Left lobe of liver (tissue), 2 donors: Measurements from ENCODE around the gene SH3BP4. TPM values are rescaled to one million over a fixed set of nuclear protein-coding genes. Genes with fewer than 3 reads are reported as not detected.

Source experiments
- ATAC-seq: fragments of 200-7000 bp; cut with Tn5 transposase; one replicate; pipeline ENCODE4 v1.9.1; 2020; ENCODE audit warnings: mild to moderate bottlenecking, moderate library complexity
- DNase-seq: peaks from one replicate; pipeline ENCODE4 v3.0.0-alpha.2; 2020; ENCODE audit warnings: low spot score
- total RNA-seq: library from RNA; stranded (reverse); gene quantifications from one replicate; pipeline ENCODE4 v1.2.1, GENCODE V29; 2021
- donor health status: DM: no; HTN: no; CAD: no; lungs with moderate emphysema.
- donor health status: DM: no; HTN: yes; CAD: no.

SH3BP4 gene
- total RNA-seq, 1 donor from 2014 or later, result 22.9 TPM

DNA sequence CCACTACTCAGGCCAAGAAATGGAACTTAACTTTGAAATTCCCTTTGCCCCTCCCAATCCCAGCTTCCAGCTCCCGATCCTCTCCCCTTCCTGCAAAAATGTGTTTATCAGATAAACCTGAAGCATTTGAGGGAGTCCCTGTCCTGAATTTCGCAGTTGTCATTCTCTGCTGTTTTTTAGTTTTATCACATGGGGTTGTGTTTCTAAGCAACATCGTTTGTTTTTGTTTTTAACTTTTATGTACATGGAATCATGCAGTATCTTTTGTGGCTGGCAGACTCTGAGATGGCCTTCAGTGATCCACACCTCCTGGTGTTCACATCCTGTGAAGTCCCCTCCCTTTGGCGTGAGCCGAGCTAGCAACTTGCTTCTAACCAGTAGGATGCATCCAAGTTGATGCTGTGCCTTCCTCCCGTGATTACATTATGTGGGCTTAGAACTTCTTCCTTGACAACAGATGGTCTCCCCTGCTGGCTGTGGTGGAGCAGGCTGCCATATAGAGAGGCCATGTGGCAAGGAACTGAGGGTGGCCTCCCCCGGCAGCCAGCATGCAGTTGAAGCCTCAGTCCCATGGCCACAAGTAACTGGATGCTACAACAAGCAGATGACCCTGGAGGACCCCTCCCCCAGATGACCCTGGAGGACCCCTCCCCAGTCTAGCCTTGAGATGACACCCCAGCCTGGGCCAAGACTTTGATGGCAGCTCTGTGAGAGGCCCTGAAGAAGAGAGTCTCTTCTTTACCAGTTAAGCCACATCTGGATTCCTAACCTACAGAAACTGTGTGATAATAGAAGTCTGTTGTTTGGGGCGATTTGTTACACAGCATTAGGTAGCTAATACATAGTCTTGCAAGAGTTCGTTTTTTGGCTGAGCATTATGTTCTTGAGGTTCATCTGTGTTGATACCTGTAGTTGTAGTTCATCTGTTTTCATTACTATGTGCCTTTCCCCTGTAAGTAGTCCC is 27.7 kb downstream of the SH3BP4 start:
- no peak for DNase-seq
- ATAC-seq, result no peak

DNA sequence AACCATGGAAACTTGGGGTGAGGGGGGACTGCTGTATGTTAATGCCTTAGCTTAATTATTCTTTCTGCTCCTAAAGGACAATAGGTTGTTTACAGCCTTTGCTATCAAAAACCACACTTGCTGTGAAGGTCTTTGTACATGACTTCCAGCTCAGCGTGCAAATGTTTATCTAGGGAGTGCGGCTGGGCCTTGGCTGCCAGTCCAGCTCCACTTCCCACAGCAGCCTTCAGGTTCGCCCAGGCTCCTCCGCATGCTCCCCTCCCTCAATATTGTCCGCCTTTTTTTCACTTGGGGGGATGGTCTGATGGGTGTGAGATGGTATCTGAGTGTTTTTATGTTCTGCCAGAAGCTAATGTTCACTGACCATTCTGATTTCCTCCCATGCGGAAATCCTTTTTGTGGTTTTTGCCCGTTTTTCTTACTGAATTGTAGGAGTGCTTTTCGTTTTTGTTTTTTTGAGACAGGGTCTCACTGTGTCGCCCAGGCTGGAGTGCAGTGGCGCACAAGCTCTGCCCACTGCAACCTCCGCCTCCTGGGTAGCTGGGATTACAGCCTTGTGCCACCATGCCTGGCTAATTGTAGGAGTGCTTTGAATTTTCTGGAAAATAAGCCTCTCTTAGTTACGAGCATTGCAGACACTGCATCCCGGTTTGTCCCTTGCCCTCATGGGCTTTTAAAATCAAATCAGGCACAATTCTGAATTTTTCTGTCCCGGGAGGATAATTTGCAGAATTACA is 28.8 kb downstream of the SH3BP4 start:
- DNase-seq, result peak; percentile 65

DNA sequence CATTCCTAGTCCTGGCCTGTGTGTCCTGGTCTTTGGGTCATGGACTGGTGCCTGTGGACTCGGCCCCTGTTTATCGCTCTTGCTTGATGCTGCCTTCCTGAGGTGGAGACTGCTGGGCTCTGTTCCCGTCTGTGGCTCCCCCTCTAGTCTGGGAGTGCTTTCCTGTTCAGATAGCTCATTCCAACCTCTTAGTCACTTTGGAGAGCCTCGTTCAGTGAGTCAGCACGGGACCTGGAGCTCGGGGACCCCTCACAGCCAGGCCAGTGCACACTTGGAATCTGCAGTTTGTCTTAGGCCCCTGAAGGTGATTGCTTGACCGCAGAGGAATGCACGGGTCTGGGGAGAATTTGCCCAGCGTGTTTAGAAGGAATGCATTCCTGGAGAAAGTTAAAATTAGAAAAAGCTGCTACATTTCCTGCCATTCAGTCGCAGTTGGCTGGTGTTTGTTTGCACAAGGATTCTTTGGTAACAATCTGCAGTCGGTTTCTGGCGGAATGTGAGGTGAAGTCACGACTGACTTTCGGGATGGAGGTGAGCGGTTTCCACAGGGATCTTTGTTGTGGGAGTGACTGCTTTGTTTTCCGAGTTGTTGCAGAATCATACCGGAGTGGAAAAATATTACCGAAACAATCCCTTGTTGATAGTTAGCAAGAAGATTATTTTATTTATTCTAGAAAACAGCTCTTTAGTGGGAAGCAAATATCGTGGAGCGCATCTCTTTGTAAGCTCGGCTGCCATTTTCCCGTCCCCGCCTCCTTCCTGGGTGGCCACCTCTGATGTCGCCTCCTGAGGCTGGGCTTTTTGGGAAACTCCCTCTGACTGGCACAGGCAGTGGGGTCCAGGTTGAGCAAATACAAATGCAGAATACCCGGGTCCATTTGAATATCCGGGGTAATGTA is 29.6 kb downstream of the SH3BP4 start:
- ATAC-seq (peak; percentile 72), DNase-seq (peak; percentile 77)

More for the DNA sequence above, 28.8 kb downstream of the SH3BP4 start:
- peak; percentile 58 for ATAC-seq

GRCh38 chr2:234982096-234982834 is 30.4 kb downstream of the SH3BP4 start:
- DNase-seq, result no peak
- ATAC-seq, result no peak

DNA sequence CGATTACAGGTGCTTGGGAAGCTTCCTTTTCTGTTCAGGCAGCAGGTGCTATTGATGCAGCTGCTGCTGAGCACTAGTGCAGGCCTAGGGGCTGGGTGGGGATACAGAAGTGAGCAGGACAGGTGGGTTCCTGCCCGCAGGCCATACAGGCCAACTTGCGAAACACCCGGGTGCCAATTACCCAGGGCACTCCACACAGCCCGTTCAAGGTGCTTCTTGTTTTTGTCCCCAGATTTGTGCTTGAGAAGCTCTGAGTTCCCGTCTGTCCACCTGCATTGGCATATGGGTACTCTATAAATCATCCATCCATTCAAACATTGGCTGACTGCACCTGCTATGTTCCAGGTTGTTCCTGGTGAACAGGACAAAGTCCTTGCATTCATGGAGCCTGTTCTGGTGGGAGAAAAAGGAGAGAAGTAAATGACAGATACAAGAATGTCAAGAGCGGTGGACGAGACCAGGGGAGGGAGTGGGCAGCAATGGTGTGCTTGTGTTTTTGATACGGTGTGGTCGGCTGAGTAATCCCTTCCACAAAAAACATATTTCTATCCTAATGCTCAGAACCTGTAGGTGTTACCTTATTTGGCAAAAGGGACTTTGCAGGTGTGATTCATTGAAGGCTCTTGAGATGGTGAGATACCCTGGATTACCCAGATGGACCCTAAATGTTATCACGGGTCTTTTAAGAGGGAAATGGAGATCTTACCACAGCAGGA is 31.4 kb downstream of the SH3BP4 start:
- ATAC-seq, result peak; percentile 31

GRCh38 chr2:234985608-234986245 is 33.9 kb downstream of the SH3BP4 start:
- DNase-seq, result no peak

More for the DNA sequence above, 31.4 kb downstream of the SH3BP4 start:
- DNase-seq, result no peak

DNA sequence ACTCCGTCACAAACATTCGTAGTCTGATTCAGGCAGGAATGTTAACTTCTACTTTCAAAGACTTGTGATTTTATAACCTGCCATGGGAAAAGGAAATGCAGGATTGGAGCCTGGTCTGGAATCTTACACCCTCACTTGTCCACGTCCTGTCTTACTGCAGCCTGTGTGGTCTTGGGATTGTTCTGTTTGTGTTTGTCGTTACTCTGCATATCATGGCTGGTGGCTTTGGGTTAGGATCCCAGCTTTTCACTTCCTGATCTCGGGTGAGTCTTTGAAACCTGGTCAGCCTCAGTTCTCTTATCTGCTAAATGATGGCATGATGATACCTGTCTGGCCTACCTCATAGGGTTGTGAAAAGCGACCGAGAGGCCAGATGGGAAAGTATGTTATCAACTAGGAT is 34.6 kb downstream of the SH3BP4 start:
- no peak for ATAC-seq

More at GRCh38 chr2:234985608-234986245, 33.9 kb downstream of the SH3BP4 start:
- no peak for ATAC-seq

GRCh38 chr2:234986876-234987720 is 35.3 kb downstream of the SH3BP4 start:
- ATAC-seq, result no peak
- no peak for DNase-seq

More for the DNA sequence above, 34.6 kb downstream of the SH3BP4 start:
- DNase-seq, result no peak

DNA sequence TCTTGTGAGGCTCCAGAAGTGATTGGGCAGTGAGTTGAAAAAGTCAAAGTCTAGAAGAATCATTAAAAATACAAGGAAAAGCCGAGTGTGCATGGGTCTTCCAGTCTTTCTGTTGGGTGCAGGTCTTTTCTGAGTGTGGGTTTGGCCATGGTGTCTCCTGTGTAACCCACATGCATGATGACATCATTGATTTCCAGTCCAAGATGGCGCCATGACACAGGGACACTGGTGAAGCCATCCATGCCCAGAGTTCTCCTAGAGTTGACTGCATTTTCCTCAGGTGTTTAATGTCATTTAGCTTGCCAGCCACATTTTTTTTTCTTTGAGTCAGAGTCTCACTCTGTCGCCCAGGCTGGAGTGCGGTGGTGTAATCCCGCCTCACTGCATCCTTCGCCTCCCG is 35.9 kb downstream of the SH3BP4 start:
- DNase-seq (no peak), ATAC-seq (no peak)

DNA sequence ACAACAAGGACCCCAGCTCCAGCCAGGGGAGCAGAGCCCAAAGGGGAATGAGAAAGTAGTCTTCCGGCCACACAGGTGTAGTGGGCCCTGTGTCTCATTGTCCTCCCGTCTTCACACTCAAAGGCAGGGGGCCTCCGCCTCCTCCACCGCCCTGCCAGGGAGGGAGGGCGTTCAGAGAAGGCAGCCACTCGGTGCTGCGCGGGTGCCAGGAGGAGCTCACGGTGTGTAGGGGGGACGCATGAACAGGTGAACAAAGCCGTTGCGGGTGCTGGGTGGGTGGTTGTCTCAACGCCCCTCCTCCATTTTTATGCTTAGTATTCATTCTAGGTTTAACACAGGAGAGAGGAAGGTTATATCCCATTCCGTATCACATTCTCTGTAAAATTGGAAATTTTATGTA is 36.7 kb downstream of the SH3BP4 start:
- no peak for DNase-seq
- no peak for ATAC-seq

GRCh38 chr2:234989183-234989701 is 37.4 kb downstream of the SH3BP4 start:
- DNase-seq, result peak; percentile 89
- ATAC-seq, result peak; percentile 76

DNA sequence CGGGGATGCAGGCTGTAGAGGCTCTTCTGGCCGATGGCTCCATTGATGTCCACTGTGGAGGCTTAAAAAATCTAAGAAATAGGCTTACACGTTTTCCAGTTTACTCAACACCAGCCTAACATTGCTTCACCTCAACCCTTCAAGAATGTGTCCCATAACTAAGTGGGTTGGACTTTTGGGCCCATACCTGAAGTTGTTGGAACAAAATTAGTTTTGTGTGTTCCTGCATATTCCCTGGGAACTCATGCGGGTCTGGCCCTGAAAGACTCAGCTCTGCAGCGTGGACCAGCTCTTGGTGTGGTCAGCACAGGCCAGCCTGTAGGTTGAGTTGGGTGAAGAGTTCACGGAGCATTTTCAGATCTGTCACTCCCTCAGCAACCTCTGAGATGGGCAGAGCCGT is 38.5 kb downstream of the SH3BP4 start:
- no peak for ATAC-seq
- DNase-seq, result no peak

DNA sequence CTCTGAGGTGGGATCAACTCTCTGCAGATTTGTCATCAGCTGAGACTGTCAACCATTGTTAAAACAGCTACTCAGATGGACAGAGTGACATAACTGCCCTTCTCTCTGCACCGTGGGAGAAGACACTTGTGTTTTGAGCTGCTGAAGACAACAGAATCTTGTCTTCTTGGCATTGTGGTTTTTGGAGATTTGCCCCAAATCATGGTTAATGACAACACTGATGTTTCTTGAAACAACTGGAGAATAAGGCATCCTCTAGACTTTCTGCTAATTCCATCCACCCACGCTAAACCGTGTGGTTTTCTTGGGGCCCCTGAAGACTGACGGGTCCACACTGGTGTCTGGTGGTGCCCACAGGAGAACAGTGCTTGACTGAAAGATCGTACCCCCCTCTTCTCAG is 39.5 kb downstream of the SH3BP4 start:
- no peak for DNase-seq
- no peak for ATAC-seq

- no peak for DNase-seq
- no peak for ATAC-seq
Measured at GRCh38 chr2:234991793-234992192, 40.0 kb downstream of the SH3BP4 start.

- no peak for ATAC-seq
- DNase-seq, result no peak
Measured at GRCh38 chr2:234992196-234992595, 40.4 kb downstream of the SH3BP4 start.

GRCh38 chr2:234992624-234993349 is 41.0 kb downstream of the SH3BP4 start:
- no peak for ATAC-seq
- no peak for DNase-seq

DNA sequence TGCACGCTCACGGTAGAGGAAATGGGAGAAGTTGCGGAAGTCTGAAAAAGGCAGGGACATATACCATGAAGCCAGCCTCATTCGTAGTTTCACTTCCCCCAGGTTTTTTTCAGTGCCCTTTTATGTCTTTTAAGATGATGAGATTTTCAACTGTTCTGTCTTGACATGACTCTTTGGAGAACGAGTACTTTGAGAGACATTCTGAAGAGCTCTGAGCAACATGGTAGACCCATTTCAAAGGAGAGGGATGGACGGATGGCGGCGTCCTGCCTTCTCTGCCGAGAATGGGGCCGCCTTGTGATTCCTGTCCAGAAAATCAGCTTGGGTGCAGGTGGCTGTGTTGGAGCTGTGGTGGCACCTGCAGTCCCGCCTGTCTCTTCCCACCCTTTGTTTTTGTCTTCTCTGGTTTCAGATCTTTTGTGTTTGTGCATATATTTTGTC is 41.7 kb downstream of the SH3BP4 start:
- DNase-seq (no peak), ATAC-seq (no peak)
